Measurements from ENCODE around the gene DCLK1. TPM values are rescaled to one million over a fixed set of nuclear protein-coding genes. Genes with fewer than 3 reads are reported as not detected.

DCLK1 gene
- total and polyA plus RNA-seq, 4 donors: 2.6 to 47.4 (median 13.9) TPM

DNA sequence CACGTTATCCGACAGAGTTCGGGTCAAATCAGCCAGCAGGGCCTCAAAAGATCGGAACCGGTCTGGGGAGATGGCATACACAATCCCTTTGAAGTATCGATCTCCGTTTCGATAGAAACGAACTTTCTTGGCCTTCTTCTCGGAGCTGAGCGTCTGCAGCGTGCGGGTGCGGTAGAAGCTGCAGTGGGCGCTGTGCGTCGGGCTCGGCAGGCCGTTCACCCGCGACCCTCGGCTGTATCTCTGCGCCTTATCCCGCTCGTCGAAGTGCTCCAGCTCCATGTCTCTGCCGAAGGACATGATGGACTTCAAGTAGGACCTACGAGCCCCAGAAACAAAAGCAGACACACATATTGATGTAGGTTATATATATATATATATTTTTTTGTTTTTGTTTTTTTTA lies 5.3 kb downstream of the DCLK1 start:
- H3K27ac ChIP-seq (ENCODE audit: low read depth in 1 of 2, low read length in 2 of 2): no peak overlapping the region
- intact Hi-C loops (cut with DNase I): no loop called here
- H3K27me3 ChIP-seq (ENCODE audit: control insufficient read depth in 1 of 2, insufficient read depth in 2 of 2, low read length in 1 of 2): no peaks in the 10 kb centered on the region
- DNase-seq (no peak), ATAC-seq (ENCODE audit: low FRiP score) (no peak)
- WGBS, 2 donors: 95 to 96% methylated on average over 28 of the region's 28 CpGs
- H3K4me3 ChIP-seq (ENCODE audit: low read length in 2 of 2): no peak overlapping the region
- H3K36me3 ChIP-seq (ENCODE audit: control insufficient read depth in 1 of 2, insufficient read depth in 2 of 2, low read length in 1 of 2): no peaks in the 10 kb centered on the region
- H3K9me3 ChIP-seq (ENCODE audit: control insufficient read depth, low read length): no peaks in the 10 kb centered on the region
- H3K4me1 ChIP-seq (ENCODE audit: control insufficient read depth in 1 of 2, insufficient read depth in 2 of 2, low read length in 2 of 2): no peaks in the 10 kb centered on the region

DNA sequence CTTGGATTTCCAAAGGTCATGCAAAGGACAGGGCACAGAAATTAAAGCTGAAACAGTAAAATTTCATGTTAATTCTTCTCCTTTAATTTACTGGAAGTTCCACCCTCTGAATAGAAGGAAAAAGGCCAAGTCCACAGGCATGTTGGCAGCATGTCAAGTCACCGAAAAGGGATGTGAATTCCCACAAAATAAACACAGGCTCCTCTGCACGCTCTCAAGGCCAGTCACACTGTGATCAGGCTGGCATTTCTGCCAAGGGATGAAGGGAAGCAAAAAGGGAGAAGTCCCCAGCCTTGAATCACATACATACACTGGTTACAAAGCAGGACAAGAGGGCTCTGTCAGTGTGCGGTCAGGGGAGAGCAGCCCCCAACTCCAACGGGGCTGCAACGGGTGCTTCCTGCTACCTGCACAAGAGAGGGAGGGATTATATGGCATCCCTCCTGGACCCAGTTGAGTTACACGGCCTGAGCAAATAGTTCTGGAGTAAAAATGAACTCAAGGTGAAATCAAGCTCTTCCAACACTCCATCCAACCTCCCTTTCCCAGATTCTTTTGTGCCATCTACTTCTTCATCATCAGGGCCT lies 6.9 kb downstream of the DCLK1 start:
- DNase-seq: peak in 1 of 2 donors; percentile 56
- Histone ChIP-seq H3K27me3 (ENCODE audit: control insufficient read depth in 1 of 2, insufficient read depth in 2 of 2, low read length in 1 of 2) (no peaks in the 10 kb centered on the region), H3K4me1 (ENCODE audit: control insufficient read depth in 1 of 2, insufficient read depth in 2 of 2, low read length in 2 of 2) (no peaks in the 10 kb centered on the region), H3K27ac (ENCODE audit: low read depth in 1 of 2, low read length in 2 of 2) (no peak overlapping the region), H3K36me3 (ENCODE audit: control insufficient read depth in 1 of 2, insufficient read depth in 2 of 2, low read length in 1 of 2) (no peaks in the 10 kb centered on the region), H3K9me3 (ENCODE audit: control insufficient read depth, low read length) (no peaks in the 10 kb centered on the region), H3K4me3 (ENCODE audit: low read length in 2 of 2) (no peak overlapping the region)
- intact Hi-C loops (cut with DNase I): no loop called here
- 19 to 20% methylated on average over 6 of the region's 6 CpGs for WGBS, 2 donors
- peak; percentile 61 for ATAC-seq (ENCODE audit: low FRiP score)

DNA sequence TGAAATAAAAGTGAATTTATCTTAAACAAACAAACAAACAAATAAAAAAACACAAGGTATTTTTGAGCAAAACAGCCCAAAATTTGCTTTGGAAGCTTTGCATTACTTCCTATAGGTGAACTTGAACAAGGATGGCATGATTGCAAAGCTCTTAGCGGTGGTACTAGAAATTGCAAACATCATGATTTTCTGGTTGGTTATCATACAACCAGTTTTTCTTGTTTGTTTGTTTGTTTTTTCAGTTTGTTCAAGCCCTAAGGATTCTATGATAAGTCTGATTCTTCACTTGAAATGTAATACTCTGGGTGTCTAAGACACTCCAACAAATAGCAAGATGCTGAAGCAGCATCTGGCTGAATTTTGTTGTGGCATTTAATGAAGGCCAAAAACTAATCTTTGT lies 15.9 kb downstream of the DCLK1 start:
- Histone ChIP-seq H3K27ac (ENCODE audit: low read depth in 1 of 2, low read length in 2 of 2) (no peak overlapping the region), H3K4me3 (ENCODE audit: low read length in 2 of 2) (no peak overlapping the region), H3K27me3 (ENCODE audit: control insufficient read depth in 1 of 2, insufficient read depth in 2 of 2, low read length in 1 of 2) (no peaks in the 10 kb centered on the region), H3K4me1 (ENCODE audit: control insufficient read depth in 1 of 2, insufficient read depth in 2 of 2, low read length in 2 of 2) (no peaks in the 10 kb centered on the region), H3K36me3 (ENCODE audit: control insufficient read depth in 1 of 2, insufficient read depth in 2 of 2, low read length in 1 of 2) (no peaks in the 10 kb centered on the region), H3K9me3 (ENCODE audit: control insufficient read depth, low read length) (no peaks in the 10 kb centered on the region)
- WGBS, 2 donors: 98 to 100% methylated on average over 1 of the region's 1 CpG
- ATAC-seq (ENCODE audit: low FRiP score) (no peak), DNase-seq (no peak)
- intact Hi-C loops (cut with DNase I): no loop called here

DNA sequence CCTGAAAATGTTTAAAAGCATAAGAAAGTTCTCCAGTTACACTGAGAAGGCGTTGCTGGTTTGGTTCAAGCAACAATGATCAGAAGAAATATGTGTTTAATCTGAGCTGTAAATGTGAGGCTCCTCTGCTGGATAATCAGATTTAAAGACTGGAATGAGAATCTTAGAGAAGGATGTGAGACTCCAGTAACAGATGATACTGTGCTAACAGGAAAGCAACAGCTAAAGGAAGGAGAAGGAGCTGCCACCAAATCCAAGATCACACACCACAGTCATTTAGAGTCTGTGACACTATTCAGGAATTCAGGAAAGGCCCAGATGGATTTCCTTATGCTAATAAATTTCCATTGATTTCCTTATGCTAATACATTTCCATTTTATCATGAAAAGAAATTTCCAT lies 16.9 kb downstream of the DCLK1 start:
- no peaks in the 10 kb centered on the region for H3K36me3 ChIP-seq (ENCODE audit: control insufficient read depth in 1 of 2, insufficient read depth in 2 of 2, low read length in 1 of 2)
- ATAC-seq (ENCODE audit: low FRiP score): no peak
- DNase-seq: no peak
- WGBS, 2 donors: 39% methylated on average over 1 of the region's 1 CpG
- no peaks in the 10 kb centered on the region for H3K27me3 ChIP-seq (ENCODE audit: control insufficient read depth in 1 of 2, insufficient read depth in 2 of 2, low read length in 1 of 2)
- H3K9me3 ChIP-seq (ENCODE audit: control insufficient read depth, low read length): no peaks in the 10 kb centered on the region
- intact Hi-C loops (cut with DNase I): no loop called here
- H3K4me1 ChIP-seq (ENCODE audit: control insufficient read depth in 1 of 2, insufficient read depth in 2 of 2, low read length in 2 of 2): no peaks in the 10 kb centered on the region
- no peak overlapping the region for H3K4me3 ChIP-seq (ENCODE audit: low read length in 2 of 2)
- H3K27ac ChIP-seq (ENCODE audit: low read depth in 1 of 2, low read length in 2 of 2): no peak overlapping the region

DNA sequence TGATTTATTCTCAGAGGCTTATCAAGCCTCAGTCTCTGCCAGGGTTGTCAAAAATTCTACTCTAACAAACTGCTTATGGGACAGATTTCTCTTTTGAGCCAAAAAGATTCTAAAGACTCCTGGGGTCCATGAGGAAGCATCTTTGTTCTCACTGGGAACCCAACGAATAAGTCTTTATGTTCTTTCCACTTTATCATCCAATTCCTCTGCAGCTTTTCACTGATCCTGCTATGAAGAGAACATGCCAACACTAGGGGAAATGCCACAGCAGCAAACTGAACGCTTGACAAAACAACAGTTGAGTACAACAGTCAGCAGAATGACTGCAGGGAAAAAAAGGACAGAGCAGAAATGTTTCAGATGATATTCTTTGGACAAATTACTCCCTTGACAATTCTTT lies 22.2 kb downstream of the DCLK1 start:
- H3K9me3 ChIP-seq (ENCODE audit: control insufficient read depth, low read length): no peaks in the 10 kb centered on the region
- ATAC-seq (ENCODE audit: low FRiP score) (no peak), DNase-seq (no peak)
- H3K4me3 ChIP-seq (ENCODE audit: low read length in 2 of 2): no peak overlapping the region
- H3K27ac ChIP-seq (ENCODE audit: low read depth in 1 of 2, low read length in 2 of 2): no peak overlapping the region
- H3K36me3 ChIP-seq (ENCODE audit: control insufficient read depth in 1 of 2, insufficient read depth in 2 of 2, low read length in 1 of 2): no peaks in the 10 kb centered on the region
- H3K27me3 ChIP-seq (ENCODE audit: control insufficient read depth in 1 of 2, insufficient read depth in 2 of 2, low read length in 1 of 2): no peaks in the 10 kb centered on the region
- intact Hi-C loops (cut with DNase I): no loop called here
- H3K4me1 ChIP-seq (ENCODE audit: control insufficient read depth in 1 of 2, insufficient read depth in 2 of 2, low read length in 2 of 2): no peaks in the 10 kb centered on the region
- WGBS, 2 donors: 5 to 12% methylated on average over 2 of the region's 2 CpGs

DNA sequence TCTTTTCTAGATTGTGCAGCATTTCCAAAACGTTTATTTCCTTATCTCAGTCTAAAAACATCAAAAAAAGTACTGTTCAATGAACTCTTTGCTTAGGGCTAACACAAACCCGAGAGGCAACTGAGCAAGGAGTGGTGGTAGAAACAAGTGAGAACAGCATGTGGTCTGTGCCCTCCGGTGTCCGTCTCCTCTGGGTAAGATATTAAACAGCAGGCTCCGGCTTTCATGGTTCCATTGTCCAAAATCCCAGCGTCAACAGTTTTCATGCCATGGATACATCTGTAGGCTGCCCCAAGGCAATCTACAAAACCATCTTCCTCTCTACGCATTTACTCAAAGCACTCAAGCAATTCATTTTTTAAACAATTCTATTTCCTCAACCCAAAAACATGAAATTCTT lies 22.8 kb downstream of the DCLK1 start:
- H3K36me3 ChIP-seq (ENCODE audit: control insufficient read depth in 1 of 2, insufficient read depth in 2 of 2, low read length in 1 of 2): no peaks in the 10 kb centered on the region
- H3K27ac ChIP-seq (ENCODE audit: low read depth in 1 of 2, low read length in 2 of 2): no peak overlapping the region
- ATAC-seq (ENCODE audit: low FRiP score) (no peak), DNase-seq (no peak)
- H3K9me3 ChIP-seq (ENCODE audit: control insufficient read depth, low read length): no peaks in the 10 kb centered on the region
- 82% methylated on average over 7 of the region's 7 CpGs for WGBS, 2 donors
- intact Hi-C loops (cut with DNase I): no loop called here
- H3K4me1 ChIP-seq (ENCODE audit: control insufficient read depth in 1 of 2, insufficient read depth in 2 of 2, low read length in 2 of 2): no peaks in the 10 kb centered on the region
- no peaks in the 10 kb centered on the region for H3K27me3 ChIP-seq (ENCODE audit: control insufficient read depth in 1 of 2, insufficient read depth in 2 of 2, low read length in 1 of 2)
- no peak overlapping the region for H3K4me3 ChIP-seq (ENCODE audit: low read length in 2 of 2)

DNA sequence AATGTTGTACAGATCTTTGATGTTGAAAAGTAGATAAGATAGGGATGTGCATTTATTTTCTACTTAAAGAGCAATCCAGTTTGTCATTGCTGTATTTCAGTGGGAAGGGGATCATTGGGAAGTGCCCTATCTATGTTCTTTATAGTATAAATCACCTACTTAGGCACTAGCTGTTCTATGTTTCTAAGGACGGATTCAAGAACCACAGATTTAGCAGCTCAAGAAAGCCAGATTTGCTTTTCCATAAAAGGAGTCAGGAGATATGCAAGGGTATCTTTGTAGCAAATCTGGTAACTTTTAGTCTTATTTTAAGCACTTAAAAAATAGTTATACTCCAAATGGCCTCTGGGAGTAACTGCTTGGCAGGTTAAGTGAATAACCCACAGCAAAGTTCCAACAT lies 23.7 kb downstream of the DCLK1 start:
- H3K4me3 ChIP-seq (ENCODE audit: low read length in 2 of 2): no peak overlapping the region
- no peaks in the 10 kb centered on the region for H3K4me1 ChIP-seq (ENCODE audit: control insufficient read depth in 1 of 2, insufficient read depth in 2 of 2, low read length in 2 of 2)
- H3K9me3 ChIP-seq (ENCODE audit: control insufficient read depth, low read length): no peaks in the 10 kb centered on the region
- H3K27ac ChIP-seq (ENCODE audit: low read depth in 1 of 2, low read length in 2 of 2): no peak overlapping the region
- peak; percentile 42 for ATAC-seq (ENCODE audit: low FRiP score)
- no peaks in the 10 kb centered on the region for H3K27me3 ChIP-seq (ENCODE audit: control insufficient read depth in 1 of 2, insufficient read depth in 2 of 2, low read length in 1 of 2)
- 17 to 35% methylated on average over 1 of the region's 1 CpG for WGBS, 2 donors
- H3K36me3 ChIP-seq (ENCODE audit: control insufficient read depth in 1 of 2, insufficient read depth in 2 of 2, low read length in 1 of 2): no peaks in the 10 kb centered on the region
- intact Hi-C loops (cut with DNase I): no loop called here
- DNase-seq: no peak

DNA sequence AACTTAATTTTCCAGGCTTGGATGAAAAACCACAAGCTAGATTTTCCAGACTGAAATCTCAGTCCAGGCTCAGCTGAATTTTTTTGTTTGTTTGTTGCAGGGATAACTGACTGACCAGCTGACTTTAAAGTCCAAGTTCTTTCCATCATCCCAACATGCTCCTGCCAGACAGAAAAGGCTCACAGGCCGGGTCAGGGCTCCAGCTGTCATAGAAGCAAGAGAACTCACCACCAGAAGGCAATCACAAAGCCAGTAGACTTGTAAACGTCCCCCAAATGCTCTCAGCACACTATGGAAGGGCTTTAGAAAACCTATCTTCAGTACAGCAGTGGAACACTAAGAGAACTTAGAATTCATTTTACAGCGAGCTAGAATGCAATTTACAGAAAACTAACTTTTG lies 25.5 kb downstream of the DCLK1 start:
- H3K4me3 ChIP-seq (ENCODE audit: low read length in 2 of 2): no peak overlapping the region
- no peak for ATAC-seq (ENCODE audit: low FRiP score)
- 75 to 78% methylated on average over 3 of the region's 3 CpGs for WGBS, 2 donors

DNA sequence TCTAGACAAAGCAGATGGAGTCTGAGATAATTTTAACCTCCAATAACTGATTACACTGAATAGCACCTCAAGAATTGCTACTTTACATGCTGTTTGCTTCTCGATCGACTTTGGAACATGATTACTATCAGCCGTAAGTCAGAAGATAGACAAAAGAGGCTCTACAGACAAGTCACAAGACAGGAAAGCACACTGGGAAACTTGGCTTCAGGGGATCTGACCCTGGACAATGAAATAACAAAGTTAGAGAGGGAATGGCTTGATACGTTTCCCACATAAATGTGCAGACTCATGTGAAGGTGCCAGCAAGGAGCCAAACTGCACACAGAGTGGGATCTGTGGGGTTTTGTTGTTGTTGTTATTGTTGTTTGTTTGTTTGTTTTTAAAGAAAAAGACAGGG lies 28.5 kb downstream of the DCLK1 start:
- no peak for DNase-seq
- Histone ChIP-seq H3K36me3 (ENCODE audit: control insufficient read depth in 1 of 2, insufficient read depth in 2 of 2, low read length in 1 of 2) (no peaks in the 10 kb centered on the region), H3K27me3 (ENCODE audit: control insufficient read depth in 1 of 2, insufficient read depth in 2 of 2, low read length in 1 of 2) (no peaks in the 10 kb centered on the region), H3K4me3 (ENCODE audit: low read length in 2 of 2) (no peak overlapping the region), H3K4me1 (ENCODE audit: control insufficient read depth in 1 of 2, insufficient read depth in 2 of 2, low read length in 2 of 2) (no peaks in the 10 kb centered on the region), H3K9me3 (ENCODE audit: control insufficient read depth, low read length) (peaks cover 2% of the 10 kb centered on the region), H3K27ac (ENCODE audit: low read depth in 1 of 2, low read length in 2 of 2) (no peak overlapping the region)
- intact Hi-C loops (cut with DNase I): no loop called here
- 87 to 90% methylated on average over 4 of the region's 4 CpGs for WGBS, 2 donors
- ATAC-seq (ENCODE audit: low FRiP score): no peak

More for the DNA sequence above, 25.5 kb downstream of the DCLK1 start:
- peaks cover 2% of the 10 kb centered on the region for H3K9me3 ChIP-seq (ENCODE audit: control insufficient read depth, low read length)
- intact Hi-C loops (cut with DNase I): no loop called here
- no peak for DNase-seq
- H3K27me3 ChIP-seq (ENCODE audit: control insufficient read depth in 1 of 2, insufficient read depth in 2 of 2, low read length in 1 of 2): no peaks in the 10 kb centered on the region
- H3K36me3 ChIP-seq (ENCODE audit: control insufficient read depth in 1 of 2, insufficient read depth in 2 of 2, low read length in 1 of 2): no peaks in the 10 kb centered on the region
- no peak overlapping the region for H3K27ac ChIP-seq (ENCODE audit: low read depth in 1 of 2, low read length in 2 of 2)
- H3K4me1 ChIP-seq (ENCODE audit: control insufficient read depth in 1 of 2, insufficient read depth in 2 of 2, low read length in 2 of 2): no peaks in the 10 kb centered on the region

All from aorta (tissue), 5 donors.